ENCODE measurements around the gene ALKBH8. TPM values are rescaled to one million over a fixed set of nuclear protein-coding genes. Genes with fewer than 3 reads are reported as not detected.

The ALKBH8 gene
- polyA plus RNA-seq, 4 donors: 10.3 to 12.5 (median 11.4) TPM

Other genes with a start within 250 kb of the ALKBH8 start
- gene CWF19L2, start 107.9 kb downstream of the ALKBH8 start, polyA plus RNA-seq (ENCODE audit: insufficient read length in 4 of 4): 10 to 100 TPM; 19.0 to 25.0 (median 21.0) TPM
- under 1 TPM; 0.10 to 0.38 (median 0.24) TPM for gene ELMOD1, start 25.4 kb upstream of the ALKBH8 start, polyA plus RNA-seq (ENCODE audit: insufficient read length in 4 of 4)
- gene SLN, start 146.3 kb upstream of the ALKBH8 start, polyA plus RNA-seq (ENCODE audit: insufficient read length in 4 of 4): under 1 TPM in 3 of 4 donors, not detected in 1; 0.29 to 0.43 (median 0.42) TPM

All from left renal cortex interstitium (tissue), 4 donors.